Ishikawa (cell line): ENCODE data around the gene SHC4.

Experiments
- CEBPB ChIP-seq: IDR thresholded peaks from 2 replicates; pipeline ENCODE4 v1.6.1; 2012
- CREB1 ChIP-seq: IDR thresholded peaks from 2 replicates; pipeline ENCODE4 v1.6.1; 2012; ENCODE audit warnings: low read depth
- EGR1 ChIP-seq: IDR thresholded peaks from 2 replicates; pipeline ENCODE4 v1.6.1; 2012
- EP300 ChIP-seq: IDR thresholded peaks from 2 replicates; pipeline ENCODE4 v1.6.1; 2012; ENCODE audit warnings: borderline replicate concordance
- NFIC ChIP-seq: IDR thresholded peaks from 2 replicates; pipeline ENCODE4 v1.6.1; 2012
- RAD21 ChIP-seq: IDR thresholded peaks from 2 replicates; pipeline ENCODE4 v1.6.1; 2012; ENCODE audit warnings: low read depth
- TAF1 ChIP-seq: IDR thresholded peaks from 2 replicates; pipeline ENCODE4 v1.6.1; 2012; ENCODE audit warnings: low read depth, mild to moderate bottlenecking
- TCF12 ChIP-seq: IDR thresholded peaks from 2 replicates; pipeline ENCODE4 v1.6.1; 2012; ENCODE audit warnings: low read depth
- YY1 ChIP-seq: IDR thresholded peaks from 2 replicates; pipeline ENCODE4 v1.6.1; 2012; ENCODE audit warnings: low read depth
- TF ChIP-seq, protein P1 (sequence below): IDR thresholded peaks from 2 replicates; pipeline ENCODE4 v1.6.1; 2012
- TF ChIP-seq, protein P2 (sequence below): IDR thresholded peaks from 2 replicates; pipeline ENCODE4 v1.6.1; 2012
- TF ChIP-seq, protein P3 (sequence below): IDR thresholded peaks from 2 replicates; pipeline ENCODE4 v1.6.1; 2012; ENCODE audit warnings: low read depth, mild to moderate bottlenecking

DNA sequence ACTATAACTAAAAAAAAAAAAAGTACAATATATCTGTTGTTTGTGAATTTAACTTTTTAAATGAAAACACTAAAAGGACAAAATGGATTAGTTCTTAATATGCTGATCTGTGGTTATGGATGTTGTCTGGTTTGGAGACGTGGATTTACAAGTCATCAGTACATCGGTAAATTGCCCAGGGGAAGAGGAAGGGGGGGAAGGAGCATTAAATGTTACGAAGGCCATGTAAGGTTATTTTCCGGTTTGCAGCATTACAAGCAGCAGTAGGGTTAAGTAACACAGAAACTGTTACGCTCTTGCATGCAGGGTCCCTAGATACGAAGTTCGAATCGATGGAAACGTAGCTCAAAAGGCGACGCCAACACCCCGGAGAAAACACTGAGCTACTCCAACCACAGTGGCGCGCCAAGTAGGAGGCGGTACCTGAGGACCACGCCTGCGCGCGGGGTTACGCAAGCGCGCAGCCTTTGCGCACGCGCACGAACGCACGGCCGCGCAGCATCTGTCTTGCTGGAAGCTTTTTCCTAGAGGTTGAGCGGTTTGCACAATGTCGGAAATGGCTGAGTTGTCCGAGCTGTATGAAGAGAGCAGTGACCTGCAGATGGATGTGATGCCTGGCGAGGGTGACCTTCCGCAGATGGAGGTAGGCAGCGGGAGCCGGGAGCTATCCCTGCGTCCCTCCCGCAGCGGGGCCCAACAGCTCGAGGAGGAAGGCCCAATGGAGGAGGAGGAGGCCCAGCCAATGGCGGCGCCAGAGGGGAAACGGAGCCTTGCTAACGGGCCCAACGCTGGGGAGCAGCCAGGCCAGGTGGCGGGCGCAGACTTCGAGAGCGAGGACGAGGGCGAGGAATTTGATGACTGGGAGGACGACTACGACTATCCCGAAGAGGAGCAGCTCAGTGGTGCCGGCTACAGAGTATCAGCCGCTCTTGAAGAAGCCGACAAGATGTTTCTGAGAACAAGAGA is 85.8 kb downstream of the SHC4 start, which contains the start of gene EID1:
- TF ChIP-seq EP300 = no peak
- TF ChIP-seq NFIC = no peak; the same call in 1 of the 2 replicates
- no peak for TF ChIP-seq RAD21
- peak; percentile 86 for TF ChIP-seq TAF1
- no peak; the same call in 1 of the 2 replicates for TF ChIP-seq TCF12
- TF ChIP-seq, protein P1, sequence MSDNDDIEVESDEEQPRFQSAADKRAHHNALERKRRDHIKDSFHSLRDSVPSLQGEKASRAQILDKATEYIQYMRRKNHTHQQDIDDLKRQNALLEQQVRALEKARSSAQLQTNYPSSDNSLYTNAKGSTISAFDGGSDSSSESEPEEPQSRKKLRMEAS = peak; percentile 74
- no peak for TF ChIP-seq EGR1
- TF ChIP-seq YY1 = peak; percentile 89
- TF ChIP-seq, protein P2, sequence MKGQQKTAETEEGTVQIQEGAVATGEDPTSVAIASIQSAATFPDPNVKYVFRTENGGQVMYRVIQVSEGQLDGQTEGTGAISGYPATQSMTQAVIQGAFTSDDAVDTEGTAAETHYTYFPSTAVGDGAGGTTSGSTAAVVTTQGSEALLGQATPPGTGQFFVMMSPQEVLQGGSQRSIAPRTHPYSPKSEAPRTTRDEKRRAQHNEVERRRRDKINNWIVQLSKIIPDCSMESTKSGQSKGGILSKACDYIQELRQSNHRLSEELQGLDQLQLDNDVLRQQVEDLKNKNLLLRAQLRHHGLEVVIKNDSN = no peak
- peak; percentile 96 for TF ChIP-seq CEBPB
- TF ChIP-seq CREB1 = no peak
- TF ChIP-seq, protein P3, sequence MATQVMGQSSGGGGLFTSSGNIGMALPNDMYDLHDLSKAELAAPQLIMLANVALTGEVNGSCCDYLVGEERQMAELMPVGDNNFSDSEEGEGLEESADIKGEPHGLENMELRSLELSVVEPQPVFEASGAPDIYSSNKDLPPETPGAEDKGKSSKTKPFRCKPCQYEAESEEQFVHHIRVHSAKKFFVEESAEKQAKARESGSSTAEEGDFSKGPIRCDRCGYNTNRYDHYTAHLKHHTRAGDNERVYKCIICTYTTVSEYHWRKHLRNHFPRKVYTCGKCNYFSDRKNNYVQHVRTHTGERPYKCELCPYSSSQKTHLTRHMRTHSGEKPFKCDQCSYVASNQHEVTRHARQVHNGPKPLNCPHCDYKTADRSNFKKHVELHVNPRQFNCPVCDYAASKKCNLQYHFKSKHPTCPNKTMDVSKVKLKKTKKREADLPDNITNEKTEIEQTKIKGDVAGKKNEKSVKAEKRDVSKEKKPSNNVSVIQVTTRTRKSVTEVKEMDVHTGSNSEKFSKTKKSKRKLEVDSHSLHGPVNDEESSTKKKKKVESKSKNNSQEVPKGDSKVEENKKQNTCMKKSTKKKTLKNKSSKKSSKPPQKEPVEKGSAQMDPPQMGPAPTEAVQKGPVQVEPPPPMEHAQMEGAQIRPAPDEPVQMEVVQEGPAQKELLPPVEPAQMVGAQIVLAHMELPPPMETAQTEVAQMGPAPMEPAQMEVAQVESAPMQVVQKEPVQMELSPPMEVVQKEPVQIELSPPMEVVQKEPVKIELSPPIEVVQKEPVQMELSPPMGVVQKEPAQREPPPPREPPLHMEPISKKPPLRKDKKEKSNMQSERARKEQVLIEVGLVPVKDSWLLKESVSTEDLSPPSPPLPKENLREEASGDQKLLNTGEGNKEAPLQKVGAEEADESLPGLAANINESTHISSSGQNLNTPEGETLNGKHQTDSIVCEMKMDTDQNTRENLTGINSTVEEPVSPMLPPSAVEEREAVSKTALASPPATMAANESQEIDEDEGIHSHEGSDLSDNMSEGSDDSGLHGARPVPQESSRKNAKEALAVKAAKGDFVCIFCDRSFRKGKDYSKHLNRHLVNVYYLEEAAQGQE = no peak
